RPMI7951 (cell line): ENCODE data around the gene SCN1A. TPM values are rescaled to one million over a fixed set of nuclear protein-coding genes. Genes with fewer than 3 reads are reported as not detected.
A peak's percentile ranks its signal among the peaks of the same experiment; 100 is the strongest.
"Not testable (repeated sequence)": the region's sequence is repeated elsewhere in the genome, so short reads cannot be mapped to it uniquely, and the experiment has no call there.

Source experiments
- DNase-seq: peaks from one replicate; pipeline ENCODE4 v3.0.0-alpha.2; 2012; ENCODE audit warnings: low read depth
- total RNA-seq: library from RNA; depleted of rRNA; stranded (reverse); fragments of >200 nt; shearing (Covaris generic); gene quantifications from 2 replicates; pipeline ENCODE4 v1.2.3, GENCODE V29; 2014; rRNA removed

SCN1A gene
- total RNA-seq, 1 experiment from 2014 or later: not detected

GRCh38 chr2:165972161-165972560 lies 155.7 kb downstream of the SCN1A start:
- DNase-seq: not testable (repeated sequence)

GRCh38 chr2:165970663-165971062 lies 157.2 kb downstream of the SCN1A start:
- DNase-seq: no peak

- DNase-seq: no peak
Measured at GRCh38 chr2:165969227-165969626, 158.6 kb downstream of the SCN1A start.

- no peak for DNase-seq
Measured at GRCh38 chr2:165967746-165968145, 160.1 kb downstream of the SCN1A start.

- no peak for DNase-seq
Measured at GRCh38 chr2:165961818-165962217, 166.0 kb downstream of the SCN1A start.

- no peak for DNase-seq
Measured at GRCh38 chr2:165959371-165959770, 168.4 kb downstream of the SCN1A start.

GRCh38 chr2:165958313-165958960 lies 169.4 kb downstream of the SCN1A start:
- no peak for DNase-seq

GRCh38 chr2:165957030-165957675 lies 170.7 kb downstream of the SCN1A start:
- DNase-seq: no peak

- peak; percentile 92 for DNase-seq
Measured at GRCh38 chr2:165953655-165954606, 173.9 kb downstream of the SCN1A start, which contains the start of gene TTC21B. TSS of gene TTC21B (minus strand) at chr2:165953776. CDS start at chr2:165953705, 71 bp downstream.

- no peak for DNase-seq
Measured at GRCh38 chr2:165953306-165953654, 174.5 kb downstream of the SCN1A start.

GRCh38 chr2:165952741-165953211 lies 175.0 kb downstream of the SCN1A start:
- DNase-seq: no peak

GRCh38 chr2:165952085-165952484 lies 175.7 kb downstream of the SCN1A start:
- DNase-seq: no peak

- no peak for DNase-seq
Measured at GRCh38 chr2:165950438-165950837, 177.4 kb downstream of the SCN1A start.

- no peak for DNase-seq
Measured at GRCh38 chr2:165941827-165942226, 186.0 kb downstream of the SCN1A start.

GRCh38 chr2:165938237-165938636 lies 189.6 kb downstream of the SCN1A start:
- DNase-seq: no peak

Other genes starting within 250 kb of the SCN1A start
- gene TTC21B, start 174.2 kb downstream of the SCN1A start, total RNA-seq: 23.7 and 27.0 TPM in 2 replicates
- under 0.01 and 0.12 TPM in 2 replicates for gene SCN9A, start 247.9 kb upstream of the SCN1A start, total RNA-seq